ENCODE measurements around the gene PBX3. TPM values are rescaled to one million over a fixed set of nuclear protein-coding genes. Genes with fewer than 3 reads are reported as not detected.

The PBX3 gene
- total and polyA plus RNA-seq, 2 donors (not counting 1 experiment from before 2014, with no cell fraction given): 15.5 to 39.0 TPM

DNA sequence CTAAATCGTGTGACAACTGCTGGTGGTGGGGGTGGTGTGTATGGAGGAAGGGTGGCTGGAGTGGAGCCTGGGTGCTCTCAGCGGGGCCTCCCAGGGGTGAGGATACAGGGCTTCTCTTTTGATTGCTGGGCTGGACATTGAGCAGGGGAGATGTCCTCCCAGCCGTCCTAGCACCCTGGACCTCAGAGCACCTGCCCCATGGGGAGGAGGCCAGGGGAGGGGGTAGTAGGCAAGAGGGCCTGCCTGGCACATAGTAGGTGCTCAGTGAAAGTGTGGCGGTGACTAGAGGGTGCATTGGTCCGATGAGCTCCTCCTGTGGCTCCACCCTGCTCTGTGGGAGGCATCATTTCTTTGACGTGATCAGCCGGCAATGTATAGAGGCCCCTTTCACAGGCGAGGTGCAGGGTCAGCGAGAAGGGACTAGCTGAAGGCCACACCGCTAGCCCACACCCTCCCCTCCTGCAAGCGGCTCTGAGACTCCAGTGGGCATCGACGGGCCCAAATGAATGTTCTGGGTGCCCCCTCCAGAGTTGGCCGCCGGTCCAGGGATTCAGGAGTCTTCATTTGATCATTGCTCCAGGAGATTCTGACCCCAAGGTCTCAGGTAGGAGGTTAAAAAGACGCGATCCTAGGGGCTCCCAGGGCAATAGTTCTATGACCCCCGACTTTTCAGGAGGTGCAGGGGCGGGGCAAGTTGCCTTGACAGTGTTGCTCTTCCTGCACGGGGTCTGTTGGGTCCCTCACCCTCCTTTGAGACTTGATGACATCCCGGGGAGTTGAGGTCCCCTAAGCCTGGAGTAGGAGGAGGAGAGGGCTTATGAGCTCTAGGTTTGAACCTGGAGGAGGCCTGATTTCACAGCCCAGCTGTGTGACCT is 255.5 kb downstream of the PBX3 start:
- no peaks in the 10 kb centered on the region for H3K9me3 Mint-ChIP-seq (ENCODE audit: insufficient read depth)
- no peaks in the 10 kb centered on the region for H4K20me1 ChIP-seq (ENCODE audit: control insufficient read depth, insufficient read depth, low read length, poor library complexity, severe bottlenecking)
- peaks cover 5% of the 10 kb centered on the region for H3K27me3 Mint-ChIP-seq
- H3K27ac Mint-ChIP-seq: no peak overlapping the region
- no peak overlapping the region for H3K4me2 ChIP-seq (replicated peaks; ENCODE audit: low read depth, low read length, poor library complexity, severe bottlenecking)
- no peak overlapping the region for H2AFZ ChIP-seq (ENCODE audit: insufficient read depth, low read depth, low read length, poor library complexity, severe bottlenecking)
- H3K4me3 Mint-ChIP-seq: no peak overlapping the region
- TF ChIP-seq CTCF (IDR thresholded peaks at IDR 0.05): no peak
- no peak for TF ChIP-seq EZH2 (IDR thresholded peaks at IDR 0.05; ENCODE audit: borderline replicate concordance, insufficient read depth, low read depth, low read length, poor library complexity, severe bottlenecking)
- H3K27ac ChIP-seq (ENCODE audit: low read length in 2 of 2): no peak overlapping the region
- H3K4me1 Mint-ChIP-seq: no peaks in the 10 kb centered on the region
- peaks cover 0 to 13% (median 3%) of the 10 kb centered on the region in 3 donors for H3K9me3 ChIP-seq (ENCODE audit: control extremely low read depth in 1 of 3, control insufficient read depth in 2 of 3, insufficient read depth in 1 of 3, low read length in 2 of 3)
- DNase-seq: no peak
- intact Hi-C loops (cut with micrococcal nuclease): no loop called here
- H3K36me3 ChIP-seq (replicated peaks in 1 of 2; ENCODE audit: control extremely low read depth in 1 of 2, control insufficient read depth in 1 of 2, extremely low read depth in 1 of 2, insufficient read depth in 2 of 2, low read length in 1 of 2): no peaks in the 10 kb centered on the region
- 91% methylated on average over 20 of the region's 21 CpGs for WGBS (ENCODE audit: insufficient coverage)
- H3K4me3 ChIP-seq (ENCODE audit: control extremely low read depth in 1 of 5, extremely low read depth in 1 of 5, insufficient read depth in 1 of 5, low read depth in 2 of 5, low read length in 4 of 5): no peak overlapping the region
- H3K79me2 ChIP-seq (ENCODE audit: control insufficient read depth, insufficient read depth, low read length): no peaks in the 10 kb centered on the region
- peaks cover 0 to 3% (median under 1%) of the 10 kb centered on the region in 4 experiments for H3K27me3 ChIP-seq (replicated peaks in 1 of 4; ENCODE audit: control extremely low read depth in 1 of 4, control insufficient read depth in 3 of 4, insufficient read depth in 4 of 4, low read length in 3 of 4)
- ChIA-PET CTCF (no interaction called here), POLR2A (no interaction called here)
- H3K4me1 ChIP-seq (ENCODE audit: control insufficient read depth in 2 of 2, insufficient read depth in 2 of 2, low read length in 2 of 2): no peaks in the 10 kb centered on the region
- no peak overlapping the region for H3K9ac ChIP-seq (ENCODE audit: low read length)
- ATAC-seq (ENCODE audit: low read depth): no peak

DNA sequence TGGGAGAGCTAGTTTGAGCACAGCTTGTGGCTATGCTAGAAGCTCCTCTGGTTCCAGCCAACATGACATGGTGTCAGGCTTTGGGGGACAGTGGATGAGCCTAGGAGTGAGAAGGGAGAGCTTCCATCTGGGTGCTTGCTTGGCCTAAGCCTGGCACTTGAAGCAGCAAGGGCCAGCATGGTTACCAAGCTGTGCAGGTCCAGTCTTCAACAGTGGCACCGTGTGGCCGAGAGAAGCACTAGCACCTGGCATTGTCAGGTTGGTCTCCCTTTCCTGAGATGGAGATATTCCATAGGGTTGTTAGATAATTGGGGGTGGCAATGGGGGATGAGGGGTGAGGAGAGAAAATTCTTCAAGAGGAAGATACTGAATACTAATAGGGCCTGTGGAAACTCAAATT is 261.9 kb downstream of the PBX3 start:
- intact Hi-C loops (cut with micrococcal nuclease): no loop called here
- ChIA-PET POLR2A (interaction anchor here (0.7 kb wide), 1 partner anchor 260 kb away, joined by 3 read pairs; no protein-coding TSS in a partner anchor), CTCF (no interaction called here)
- Histone ChIP-seq H2AFZ (ENCODE audit: insufficient read depth, low read depth, low read length, poor library complexity, severe bottlenecking) (no peak overlapping the region), H3K4me3 (ENCODE audit: control extremely low read depth in 1 of 5, extremely low read depth in 1 of 5, insufficient read depth in 1 of 5, low read depth in 2 of 5, low read length in 4 of 5) (no peak overlapping the region), H3K9me3 (ENCODE audit: control extremely low read depth in 1 of 3, control insufficient read depth in 2 of 3, insufficient read depth in 1 of 3, low read length in 2 of 3) (peaks cover 2 to 50% (median 22%) of the 10 kb centered on the region in 3 donors), H3K27ac (ENCODE audit: low read length in 2 of 2) (no peak overlapping the region), H4K20me1 (ENCODE audit: control insufficient read depth, insufficient read depth, low read length, poor library complexity, severe bottlenecking) (no peaks in the 10 kb centered on the region), H3K27me3 (replicated peaks in 1 of 4; ENCODE audit: control extremely low read depth in 1 of 4, control insufficient read depth in 3 of 4, insufficient read depth in 4 of 4, low read length in 3 of 4) (peaks cover 0 to 10% (median 1%) of the 10 kb centered on the region in 4 experiments), H3K4me1 (ENCODE audit: control insufficient read depth in 2 of 2, insufficient read depth in 2 of 2, low read length in 2 of 2) (no peaks in the 10 kb centered on the region), H3K4me2 (replicated peaks; ENCODE audit: low read depth, low read length, poor library complexity, severe bottlenecking) (no peak overlapping the region), H3K36me3 (replicated peaks in 1 of 2; ENCODE audit: control extremely low read depth in 1 of 2, control insufficient read depth in 1 of 2, extremely low read depth in 1 of 2, insufficient read depth in 2 of 2, low read length in 1 of 2) (no peaks in the 10 kb centered on the region), H3K79me2 (ENCODE audit: control insufficient read depth, insufficient read depth, low read length) (no peaks in the 10 kb centered on the region), H3K9ac (ENCODE audit: low read length) (no peak overlapping the region)
- no peaks in the 10 kb centered on the region for H3K27me3 Mint-ChIP-seq
- H3K9me3 Mint-ChIP-seq (ENCODE audit: insufficient read depth): peaks cover 16% of the 10 kb centered on the region
- H3K4me3 Mint-ChIP-seq: no peak overlapping the region
- WGBS (ENCODE audit: insufficient coverage): 100% methylated on average over 2 of the region's 2 CpGs
- no peak for DNase-seq
- ATAC-seq (ENCODE audit: low read depth): no peak
- H3K4me1 Mint-ChIP-seq: no peaks in the 10 kb centered on the region
- TF ChIP-seq CTCF (IDR thresholded peaks at IDR 0.05) (no peak), EZH2 (IDR thresholded peaks at IDR 0.05; ENCODE audit: borderline replicate concordance, insufficient read depth, low read depth, low read length, poor library complexity, severe bottlenecking) (no peak)
- H3K27ac Mint-ChIP-seq: no peak overlapping the region

Measured in B cell (primary cell).